Left lung (tissue), 10 donors: ENCODE results near the gene PRKN. TPM values are rescaled to one million over a fixed set of nuclear protein-coding genes. Genes with fewer than 3 reads are reported as not detected.

Experiments
- ATAC-seq: fragments of 200-7000 bp; cut with Tn5 transposase; one replicate; pipeline ENCODE4 v1.9.1; 2020; ENCODE audit warnings: moderate library complexity
- DNase-seq, 4 donors: peaks; one replicate each; pipeline ENCODE4 v3.0.0-alpha.2; 2013 to 2020
- H3K27ac ChIP-seq, 2 donors: fragments of 200-600 bp; sonication (generic) in 1 of 2; one replicate each; pipeline versions ENCODE4 v1.5.0 to v1.8.0; 2020 to 2021
- H3K27me3 ChIP-seq, 2 donors: fragments of 200-600 bp; sonication (generic) in 1 of 2; one replicate each; pipeline versions ENCODE4 v1.5.0 to v1.8.0; 2020 to 2021
- H3K36me3 ChIP-seq, 2 donors: fragments of 200-600 bp; sonication (generic) in 1 of 2; one replicate each; pipeline versions ENCODE4 v1.5.0 to v1.8.0; 2020 to 2021
- H3K4me1 ChIP-seq, 2 donors: fragments of 200-600 bp; one replicate each; pipeline ENCODE4 v1.8.0; 2021
- H3K4me3 ChIP-seq, 2 donors: fragments of 200-600 bp; sonication (generic) in 1 of 2; one replicate each; pipeline versions ENCODE4 v1.5.0 to v1.8.0; 2020 to 2021; ENCODE audit warnings: mild to moderate bottlenecking in 1 of 2
- H3K9me3 ChIP-seq, 2 donors: fragments of 200-600 bp; sonication (generic) in 1 of 2; one replicate each; pipeline versions ENCODE4 v1.5.0 to v1.8.0; 2020 to 2021
- intact Hi-C, 2 donors: fragments of 100-400 bp; cut with DNase I; formaldehyde crosslinking; loops; one replicate each; pipeline versions ENCODE4 v1.11.2 to v1.14.2; 2022
- polyA plus RNA-seq, 6 donors: library from polyadenylated mRNA; unstranded; fragments of 120-200 nt; gene quantifications; one replicate each; pipeline ENCODE4 v1.2.1, GENCODE V29; 2013; ENCODE audit not compliant: insufficient read length in 6 of 6
- total RNA-seq, 2 donors: library from RNA; stranded (reverse); fragmentation: NEBNext Ultra II Directional; extraction: Animal tissue kit (Norgen Biotek cat#: 25700); gene quantifications; one replicate each; pipeline ENCODE4 v1.2.1, GENCODE V29; 2021
- TF ChIP-seq, protein P1 (sequence below), 2 donors: fragments of 200-600 bp; sonication (generic) in 1 of 2; IDR thresholded peaks; one replicate each; pipeline versions ENCODE4 v1.5.0 to v1.8.0; 2021; ENCODE audit warnings: antibody characterized with exemption in 2 of 2
- donor health status: DM: no; HTN: yes; CAD: no.
- donor health status: DM: no; HTN: no; CAD: no.

Gene PRKN
- total and polyA plus RNA-seq, 8 donors: 1.9 to 4.3 (median 2.5) TPM

DNA sequence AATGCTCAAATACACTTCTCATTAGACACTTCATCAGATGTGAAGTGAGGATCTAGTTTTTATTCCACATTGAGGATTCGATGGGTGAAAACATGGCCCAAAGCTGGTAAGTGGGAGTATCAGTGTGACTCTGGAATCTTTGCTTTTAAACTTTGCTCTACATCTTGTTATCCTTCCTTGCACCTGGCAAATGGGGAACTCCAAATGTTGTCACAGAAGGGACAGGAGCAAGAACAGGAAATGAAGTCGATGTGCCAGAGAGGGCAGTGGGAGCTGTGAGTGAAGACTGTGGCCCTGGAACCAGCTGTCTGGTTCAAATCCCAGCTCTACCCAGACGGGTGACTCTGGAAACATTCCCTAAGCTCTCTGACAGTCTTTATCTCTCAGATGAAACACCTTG is 1367.0 kb downstream of the PRKN start:
- Histone ChIP-seq H3K36me3 (no peaks in the 10 kb centered on the region), H3K27ac (no peak overlapping the region), H3K9me3 (peaks cover 0 to 20% of the 10 kb centered on the region in 2 donors), H3K4me3 (no peak overlapping the region), H3K27me3 (no peaks in the 10 kb centered on the region), H3K4me1 (peaks cover 0 to 11% of the 10 kb centered on the region in 2 donors)
- ATAC-seq: no peak
- no peak for DNase-seq
- TF ChIP-seq, protein P1, sequence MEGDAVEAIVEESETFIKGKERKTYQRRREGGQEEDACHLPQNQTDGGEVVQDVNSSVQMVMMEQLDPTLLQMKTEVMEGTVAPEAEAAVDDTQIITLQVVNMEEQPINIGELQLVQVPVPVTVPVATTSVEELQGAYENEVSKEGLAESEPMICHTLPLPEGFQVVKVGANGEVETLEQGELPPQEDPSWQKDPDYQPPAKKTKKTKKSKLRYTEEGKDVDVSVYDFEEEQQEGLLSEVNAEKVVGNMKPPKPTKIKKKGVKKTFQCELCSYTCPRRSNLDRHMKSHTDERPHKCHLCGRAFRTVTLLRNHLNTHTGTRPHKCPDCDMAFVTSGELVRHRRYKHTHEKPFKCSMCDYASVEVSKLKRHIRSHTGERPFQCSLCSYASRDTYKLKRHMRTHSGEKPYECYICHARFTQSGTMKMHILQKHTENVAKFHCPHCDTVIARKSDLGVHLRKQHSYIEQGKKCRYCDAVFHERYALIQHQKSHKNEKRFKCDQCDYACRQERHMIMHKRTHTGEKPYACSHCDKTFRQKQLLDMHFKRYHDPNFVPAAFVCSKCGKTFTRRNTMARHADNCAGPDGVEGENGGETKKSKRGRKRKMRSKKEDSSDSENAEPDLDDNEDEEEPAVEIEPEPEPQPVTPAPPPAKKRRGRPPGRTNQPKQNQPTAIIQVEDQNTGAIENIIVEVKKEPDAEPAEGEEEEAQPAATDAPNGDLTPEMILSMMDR (IDR thresholded peaks at IDR 0.05): no peak
- intact Hi-C loops: no loop called here

DNA sequence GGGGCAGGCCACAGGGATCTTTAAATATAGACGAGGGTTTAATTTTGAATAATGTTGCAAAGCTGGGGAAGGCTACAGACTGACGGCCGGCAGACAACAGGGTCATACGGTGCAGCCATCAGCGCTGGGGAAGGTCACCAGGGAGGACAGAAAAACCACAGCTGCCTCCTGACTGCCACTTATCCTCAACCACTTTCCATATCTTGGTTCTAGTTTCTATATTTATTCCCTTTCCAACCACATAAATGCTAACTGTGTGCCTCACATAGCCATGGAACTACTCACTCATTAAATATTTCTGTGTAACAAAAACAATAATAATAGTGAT is 1368.0 kb downstream of the PRKN start:
- no peak for DNase-seq
- TF ChIP-seq, protein P1 (IDR thresholded peaks at IDR 0.05): no peak
- no peak overlapping the region for H3K4me3 ChIP-seq
- no peak overlapping the region for H3K27ac ChIP-seq
- intact Hi-C loops: no loop called here
- H3K27me3 ChIP-seq: no peaks in the 10 kb centered on the region
- peaks cover 0 to 11% of the 10 kb centered on the region in 2 donors for H3K4me1 ChIP-seq
- no peaks in the 10 kb centered on the region for H3K36me3 ChIP-seq
- H3K9me3 ChIP-seq: peaks cover 0 to 20% of the 10 kb centered on the region in 2 donors
- ATAC-seq: no peak

- DNase-seq (no peak), ATAC-seq (peak; percentile 11)
- Histone ChIP-seq H3K27me3 (no peaks in the 10 kb centered on the region), H3K4me1 (peaks cover 0 to 11% of the 10 kb centered on the region in 2 donors), H3K9me3 (no peaks in the 10 kb centered on the region), H3K27ac (peak overlapping the region in 1 of 2 donors; percentile 70), H3K4me3 (peak overlapping the region in 1 of 2 donors; percentile 13), H3K36me3 (no peaks in the 10 kb centered on the region)
- TF ChIP-seq, protein P1 (IDR thresholded peaks at IDR 0.05): no peak
- intact Hi-C loops: no loop called here
Observed at GRCh38 chr6:161356167-161356854, 1371.3 kb downstream of the PRKN start.

GRCh38 chr6:161355696-161356095 is 1371.9 kb downstream of the PRKN start:
- TF ChIP-seq, protein P1 (IDR thresholded peaks at IDR 0.05): no peak
- ATAC-seq (peak; percentile 49), DNase-seq (no peak)
- Histone ChIP-seq H3K27ac (peak overlapping the region in 1 of 2 donors; percentile 70), H3K27me3 (no peaks in the 10 kb centered on the region), H3K4me1 (peaks cover 0 to 11% of the 10 kb centered on the region in 2 donors), H3K36me3 (no peaks in the 10 kb centered on the region), H3K9me3 (no peaks in the 10 kb centered on the region), H3K4me3 (no peak overlapping the region)
- intact Hi-C loops: no loop called here

GRCh38 chr6:161354956-161355355 is 1372.6 kb downstream of the PRKN start:
- DNase-seq (no peak), ATAC-seq (no peak)
- TF ChIP-seq, protein P1 (IDR thresholded peaks at IDR 0.05): no peak
- Histone ChIP-seq H3K27ac (no peak overlapping the region), H3K4me1 (peaks cover 0 to 11% of the 10 kb centered on the region in 2 donors), H3K9me3 (no peaks in the 10 kb centered on the region), H3K4me3 (no peak overlapping the region), H3K27me3 (no peaks in the 10 kb centered on the region), H3K36me3 (no peaks in the 10 kb centered on the region)
- intact Hi-C loops: no loop called here
